Right atrium auricular region (tissue), 2 donors: ENCODE data around the gene HS3ST3A1. TPM values are rescaled to one million over a fixed set of nuclear protein-coding genes. Genes with fewer than 3 reads are reported as not detected.

Experiments used
- DNase-seq: peaks from one replicate; pipeline ENCODE4 v3.0.0-alpha.2; 2019; ENCODE audit warnings: low spot score
- H3K27ac ChIP-seq, 2 donors: fragments of 200-600 bp; sonication (generic); 1 replicate in 1 of 2; 2 replicates in 1 of 2; pipeline ENCODE4 v1.5.1; 2016 to 2019
- H3K27me3 ChIP-seq, 2 donors: fragments of 200-600 bp; sonication (generic); one replicate each; pipeline versions ENCODE4 v1.5.1 to v1.6.0; 2017 to 2019
- H3K36me3 ChIP-seq: fragments of 200-600 bp; sonication (generic); one replicate; pipeline ENCODE4 v1.5.1; 2016
- H3K4me1 ChIP-seq, 2 donors: fragments of 200-600 bp; sonication (generic); one replicate each; pipeline versions ENCODE4 v1.5.1 to v1.6.0; 2017 to 2019
- H3K4me3 ChIP-seq, 2 donors: fragments of 200-600 bp; sonication (generic); 1 replicate in 1 of 2; 2 replicates in 1 of 2; pipeline ENCODE4 v1.5.1; 2017 to 2019; ENCODE audit warnings: mild to moderate bottlenecking in 1 of 2, moderate library complexity in 1 of 2
- H3K9me3 ChIP-seq, 2 donors: fragments of 200-600 bp; sonication (generic); one replicate each; pipeline ENCODE4 v1.5.1; 2019
- total RNA-seq, 2 donors: library from RNA; depleted of rRNA; stranded (reverse); fragments of >200 nt; gene quantifications; one replicate each; pipeline ENCODE4 v1.1.0, GENCODE V29; 2016
- TF ChIP-seq, protein P1 (sequence below), 2 donors: fragments of 200-600 bp; sonication (generic); IDR thresholded peaks; one replicate each; pipeline ENCODE4 v1.5.1; 2019; ENCODE audit warnings: antibody characterized with exemption in 2 of 2

The HS3ST3A1 gene
- total RNA-seq, 2 donors from 2014 or later: 5.6 TPM; not detected in 1

DNA sequence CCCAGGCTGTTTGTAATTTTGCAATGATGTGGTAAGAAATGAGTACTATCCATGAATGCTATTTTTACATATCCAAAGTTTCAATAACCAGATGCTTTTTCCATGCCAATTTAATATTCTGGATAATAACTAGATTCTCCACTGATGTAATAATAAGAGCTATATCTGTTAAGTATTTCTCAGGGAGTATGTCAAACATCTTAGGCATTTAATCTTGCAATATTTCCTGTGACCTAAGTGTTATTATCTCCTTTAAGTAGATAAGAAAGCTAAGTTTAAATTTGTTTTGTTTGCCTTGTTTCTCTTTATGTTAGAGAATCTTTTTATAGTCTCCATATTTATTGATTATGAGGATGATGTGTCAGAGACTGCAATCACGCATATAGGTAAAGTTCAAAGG, 32.3 kb upstream of the HS3ST3A1 start:
- DNase-seq: no peak
- H3K9me3 ChIP-seq: no peaks in the 10 kb centered on the region
- H3K36me3 ChIP-seq: no peaks in the 10 kb centered on the region
- H3K27ac ChIP-seq: no peak overlapping the region
- no peak overlapping the region for H3K4me3 ChIP-seq
- H3K4me1 ChIP-seq: no peaks in the 10 kb centered on the region
- TF ChIP-seq, protein P1, sequence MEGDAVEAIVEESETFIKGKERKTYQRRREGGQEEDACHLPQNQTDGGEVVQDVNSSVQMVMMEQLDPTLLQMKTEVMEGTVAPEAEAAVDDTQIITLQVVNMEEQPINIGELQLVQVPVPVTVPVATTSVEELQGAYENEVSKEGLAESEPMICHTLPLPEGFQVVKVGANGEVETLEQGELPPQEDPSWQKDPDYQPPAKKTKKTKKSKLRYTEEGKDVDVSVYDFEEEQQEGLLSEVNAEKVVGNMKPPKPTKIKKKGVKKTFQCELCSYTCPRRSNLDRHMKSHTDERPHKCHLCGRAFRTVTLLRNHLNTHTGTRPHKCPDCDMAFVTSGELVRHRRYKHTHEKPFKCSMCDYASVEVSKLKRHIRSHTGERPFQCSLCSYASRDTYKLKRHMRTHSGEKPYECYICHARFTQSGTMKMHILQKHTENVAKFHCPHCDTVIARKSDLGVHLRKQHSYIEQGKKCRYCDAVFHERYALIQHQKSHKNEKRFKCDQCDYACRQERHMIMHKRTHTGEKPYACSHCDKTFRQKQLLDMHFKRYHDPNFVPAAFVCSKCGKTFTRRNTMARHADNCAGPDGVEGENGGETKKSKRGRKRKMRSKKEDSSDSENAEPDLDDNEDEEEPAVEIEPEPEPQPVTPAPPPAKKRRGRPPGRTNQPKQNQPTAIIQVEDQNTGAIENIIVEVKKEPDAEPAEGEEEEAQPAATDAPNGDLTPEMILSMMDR (IDR thresholded peaks at IDR 0.05): no peak
- no peaks in the 10 kb centered on the region for H3K27me3 ChIP-seq

DNA sequence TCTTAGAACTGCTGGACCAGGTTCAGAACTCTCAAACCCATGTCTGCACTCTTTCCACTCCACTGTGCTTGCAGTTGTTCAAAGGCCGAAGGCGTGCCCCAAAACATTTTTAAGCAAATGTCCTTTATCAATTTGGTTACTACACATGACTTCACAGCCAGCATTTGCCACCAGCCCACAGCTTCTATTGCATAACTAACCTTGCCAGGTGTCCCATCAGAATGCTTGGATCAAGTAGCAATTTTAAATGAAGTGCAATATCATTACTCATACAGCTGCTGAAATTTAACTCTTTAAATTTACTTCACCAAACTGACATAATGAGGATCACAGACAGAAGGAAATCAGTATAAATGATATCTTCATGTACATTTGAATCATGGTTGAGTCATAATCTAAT, 29.8 kb upstream of the HS3ST3A1 start:
- H3K4me1 ChIP-seq: no peaks in the 10 kb centered on the region
- no peak overlapping the region for H3K27ac ChIP-seq
- no peak overlapping the region for H3K4me3 ChIP-seq
- H3K9me3 ChIP-seq: no peaks in the 10 kb centered on the region
- H3K36me3 ChIP-seq: no peaks in the 10 kb centered on the region
- no peaks in the 10 kb centered on the region for H3K27me3 ChIP-seq
- TF ChIP-seq, protein P1 (IDR thresholded peaks at IDR 0.05): no peak
- no peak for DNase-seq

DNA sequence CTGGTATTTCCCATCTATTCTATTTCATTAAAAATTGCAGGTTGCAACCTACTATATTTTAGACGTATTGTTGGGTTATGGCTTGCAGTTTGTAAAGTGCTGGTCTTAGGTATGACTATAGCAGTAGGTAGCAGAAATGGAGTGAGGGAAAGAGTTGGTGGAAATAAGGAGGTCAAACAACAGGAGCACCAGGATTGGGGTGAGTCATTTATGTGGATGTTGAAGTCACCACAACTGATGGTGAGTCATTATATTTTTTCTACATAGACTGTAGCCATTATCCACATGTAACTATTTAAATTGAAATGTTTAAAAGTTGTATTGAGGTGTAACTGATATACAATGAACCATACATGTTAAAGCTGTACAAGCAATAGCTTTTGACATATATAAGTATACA, 25.0 kb upstream of the HS3ST3A1 start:
- Histone ChIP-seq H3K36me3 (no peaks in the 10 kb centered on the region), H3K4me1 (no peaks in the 10 kb centered on the region), H3K4me3 (no peak overlapping the region), H3K27ac (no peak overlapping the region), H3K9me3 (no peaks in the 10 kb centered on the region), H3K27me3 (no peaks in the 10 kb centered on the region)
- TF ChIP-seq, protein P1 (IDR thresholded peaks at IDR 0.05): no peak
- DNase-seq: no peak

DNA sequence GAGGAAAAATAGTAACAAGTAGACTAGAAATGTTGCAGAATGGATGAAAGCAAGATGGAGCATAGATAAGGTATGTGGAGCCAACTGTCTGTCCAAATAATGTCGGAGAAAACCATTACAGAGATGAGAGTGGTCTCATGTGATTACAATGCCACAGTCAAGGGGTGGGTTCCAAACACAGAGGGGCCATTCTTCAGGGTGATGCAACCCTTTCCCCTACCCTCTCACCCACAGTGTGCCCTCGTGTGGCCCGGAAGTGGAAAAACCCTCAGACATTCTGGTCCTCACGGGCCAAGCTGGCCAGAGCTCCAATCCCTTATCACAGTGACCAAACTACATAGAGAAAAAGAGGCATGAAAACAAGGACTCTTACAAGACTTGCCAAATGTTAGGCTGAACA, 17.7 kb upstream of the HS3ST3A1 start:
- TF ChIP-seq, protein P1 (IDR thresholded peaks at IDR 0.05): no peak

DNA sequence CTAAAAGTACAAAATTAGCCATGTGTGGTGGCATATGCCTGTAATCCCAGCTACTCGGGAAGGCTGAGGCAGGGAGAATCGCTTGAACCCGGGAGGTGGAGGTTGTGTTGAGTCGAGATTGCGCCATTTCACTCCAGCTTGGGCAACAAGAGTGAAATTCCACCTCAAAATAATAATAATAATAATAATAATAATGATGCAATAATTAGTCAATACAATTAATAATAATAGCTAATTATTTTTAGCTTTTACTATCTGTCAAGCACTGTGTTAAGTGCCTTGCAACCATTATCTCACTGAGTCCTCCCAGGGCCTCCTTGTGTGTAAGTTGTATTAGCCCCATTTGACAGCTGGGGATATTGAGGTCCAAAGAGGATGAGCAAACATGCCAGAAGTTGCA, 14.3 kb upstream of the HS3ST3A1 start:
- Histone ChIP-seq H3K27ac (no peak overlapping the region), H3K9me3 (no peaks in the 10 kb centered on the region), H3K36me3 (no peaks in the 10 kb centered on the region), H3K4me3 (no peak overlapping the region), H3K27me3 (no peaks in the 10 kb centered on the region), H3K4me1 (no peaks in the 10 kb centered on the region)
- TF ChIP-seq, protein P1 (IDR thresholded peaks at IDR 0.05): no peak
- DNase-seq: no peak

More for the DNA sequence above, 17.7 kb upstream of the HS3ST3A1 start:
- Histone ChIP-seq H3K36me3 (no peaks in the 10 kb centered on the region), H3K4me3 (no peak overlapping the region), H3K27me3 (no peaks in the 10 kb centered on the region), H3K4me1 (no peaks in the 10 kb centered on the region), H3K27ac (no peak overlapping the region), H3K9me3 (no peaks in the 10 kb centered on the region)
- DNase-seq: no peak

DNA sequence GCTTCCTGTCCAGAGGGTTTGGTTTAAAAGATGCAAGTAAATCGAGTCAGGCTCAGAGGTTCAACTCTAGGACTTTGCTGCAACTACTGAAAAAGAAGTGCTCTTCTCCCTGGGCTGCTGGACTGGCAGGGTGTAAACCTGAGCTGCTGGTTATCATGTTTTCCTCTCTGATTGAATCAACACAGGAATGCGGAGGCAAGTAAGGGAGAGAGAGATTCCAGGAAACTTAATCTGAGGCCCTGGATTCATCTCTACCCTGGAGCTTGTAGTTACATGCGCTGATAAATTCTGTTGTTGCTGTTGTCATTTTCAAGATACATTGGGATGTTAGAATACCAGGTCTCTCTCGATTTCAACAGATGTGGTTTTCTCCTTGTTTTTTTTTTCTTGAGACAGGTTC, 8.2 kb upstream of the HS3ST3A1 start:
- H3K4me1 ChIP-seq: no peaks in the 10 kb centered on the region
- TF ChIP-seq, protein P1 (IDR thresholded peaks at IDR 0.05): no peak
- H3K9me3 ChIP-seq: no peaks in the 10 kb centered on the region
- H3K27ac ChIP-seq: no peak overlapping the region
- no peaks in the 10 kb centered on the region for H3K36me3 ChIP-seq
- DNase-seq: no peak
- no peaks in the 10 kb centered on the region for H3K27me3 ChIP-seq
- H3K4me3 ChIP-seq: no peak overlapping the region
